B cell (primary cell): Measurements from ENCODE around the gene BCAN. TPM values are rescaled to one million over a fixed set of nuclear protein-coding genes. Genes with fewer than 3 reads are reported as not detected.
A peak's percentile ranks its signal among the peaks of the same experiment; 100 is the strongest.

Experiments used
- ATAC-seq: fragments of 200-7000 bp; cut with Tn5 transposase; one replicate; pipeline ENCODE4 v1.10.0; 2021; ENCODE audit warnings: low read depth, mild to moderate bottlenecking, moderate number of reproducible peaks, moderate library complexity
- CTCF ChIA-PET: fragments of 350-600 bp; sonication (Branson Sonifier 250); formaldehyde crosslinking; loops from one replicate; lab custom pipeline; 2021; ENCODE audit warnings: antibody characterized with exemption, inconsistent platforms; lab: Charles Lee
- POLR2A ChIA-PET: fragments of 350-600 bp; sonication (Branson Sonifier 250); formaldehyde crosslinking; loops from one replicate; lab custom pipeline; 2021; ENCODE audit warnings: antibody characterized with exemption; lab: Charles Lee
- DNase-seq: peaks from one replicate; pipeline ENCODE4 v3.0.0; 2013
- H2AFZ ChIP-seq: 2 replicates; pipeline ENCODE4 v1.6.1; 2012; ENCODE audit warnings: mild to moderate bottlenecking, low read depth, low read length; ENCODE audit not compliant: insufficient read depth, poor library complexity, severe bottlenecking
- H3K27ac ChIP-seq, 2 donors: 1 replicate in 1 of 2; 2 replicates in 1 of 2; pipeline ENCODE4 v1.5.1; 2012 to 2013; ENCODE audit warnings: low read length in 2 of 2, mild to moderate bottlenecking in 2 of 2, moderate library complexity in 1 of 2
- H3K27me3 ChIP-seq, 4 experiments: fragments of 200-600 bp in 1 of 4; sonication (generic) in 1 of 4; replicated peaks in 1 of 4; 1 replicate in 2 of 4; 2 replicates in 2 of 4; pipeline versions ENCODE4 v1.6.1 to v1.7.0; 2013 to 2016; ENCODE audit warnings: low read length in 3 of 4, mild to moderate bottlenecking in 2 of 4, mixed read lengths in 1 of 4, moderate library complexity in 1 of 4; ENCODE audit not compliant: insufficient read depth in 4 of 4, control insufficient read depth in 3 of 4; ENCODE audit errors: control extremely low read depth in 1 of 4
- H3K36me3 ChIP-seq, 2 experiments: replicated peaks in 1 of 2; 1 replicate in 1 of 2; 2 replicates in 1 of 2; pipeline versions ENCODE4 v1.6.1 to v1.7.1; 2013; ENCODE audit warnings: low read length in 1 of 2; ENCODE audit not compliant: insufficient read depth in 2 of 2, control insufficient read depth in 1 of 2; ENCODE audit errors: control extremely low read depth in 1 of 2, extremely low read depth in 1 of 2
- H3K4me1 ChIP-seq, 2 donors: fragments of 200-600 bp in 1 of 2; sonication (generic) in 1 of 2; 1 replicate in 1 of 2; 2 replicates in 1 of 2; pipeline versions ENCODE4 v1.5.1 to v1.6.1; 2013 to 2017; ENCODE audit warnings: low read length in 2 of 2; ENCODE audit not compliant: control insufficient read depth in 2 of 2, insufficient read depth in 2 of 2
- H3K4me2 ChIP-seq: replicated peaks from 2 replicates; pipeline ENCODE3; 2012; ENCODE audit warnings: mild to moderate bottlenecking, low read depth, low read length; ENCODE audit not compliant: poor library complexity, severe bottlenecking
- H3K4me3 ChIP-seq, 5 experiments: fragments of 200-600 bp in 1 of 5; sonication (generic) in 1 of 5; 1 replicate in 3 of 5; 2 replicates in 2 of 5; pipeline versions ENCODE4 v1.5.1 to v1.7.0; 2011 to 2016; ENCODE audit warnings: low read length in 4 of 5, mild to moderate bottlenecking in 4 of 5, low read depth in 2 of 5, control low read depth in 1 of 5, moderate library complexity in 1 of 5; ENCODE audit not compliant: insufficient read depth in 1 of 5; ENCODE audit errors: control extremely low read depth in 1 of 5, extremely low read depth in 1 of 5
- H3K79me2 ChIP-seq: fragments of 200-600 bp; sonication (generic); one replicate; pipeline ENCODE4 v1.6.0; 2016; ENCODE audit warnings: low read length; ENCODE audit not compliant: control insufficient read depth, insufficient read depth
- H3K9ac ChIP-seq: fragments of 200-600 bp; sonication (generic); 2 replicates; pipeline ENCODE4 v1.6.1; 2017; ENCODE audit warnings: mild to moderate bottlenecking, low read length, moderate library complexity
- H3K9me3 ChIP-seq, 3 donors: one replicate each; pipeline versions ENCODE4 v1.6.1 to v1.7.1; 2013; ENCODE audit warnings: low read length in 2 of 3; ENCODE audit not compliant: control insufficient read depth in 2 of 3, insufficient read depth in 1 of 3; ENCODE audit errors: control extremely low read depth in 1 of 3
- H4K20me1 ChIP-seq: 2 replicates; pipeline ENCODE4 v1.6.0; 2012; ENCODE audit warnings: mild to moderate bottlenecking, low read length; ENCODE audit not compliant: insufficient read depth, control insufficient read depth, poor library complexity, severe bottlenecking
- H3K27ac Mint-ChIP-seq: one replicate; pipeline ENCODE4 v1.8.0; 2021; ENCODE audit warnings: mixed read lengths
- H3K27me3 Mint-ChIP-seq: one replicate; pipeline ENCODE4 v1.8.0; 2021; ENCODE audit warnings: mixed read lengths
- H3K4me1 Mint-ChIP-seq: one replicate; pipeline ENCODE4 v1.8.0; 2021; ENCODE audit warnings: mixed read lengths
- H3K4me3 Mint-ChIP-seq: one replicate; pipeline ENCODE4 v1.8.0; 2021; ENCODE audit warnings: mixed read lengths
- H3K9me3 Mint-ChIP-seq: one replicate; pipeline ENCODE4 v1.8.0; 2022; ENCODE audit warnings: mixed read lengths; ENCODE audit not compliant: insufficient read depth
- EZH2 ChIP-seq: IDR thresholded peaks from 2 replicates; pipeline ENCODE4 v1.6.1; 2012; ENCODE audit warnings: borderline replicate concordance, low read depth, mild to moderate bottlenecking, moderate library complexity, low read length; ENCODE audit not compliant: insufficient read depth, poor library complexity, severe bottlenecking
- WGBS: methylation state at CpG from one replicate; pipeline ENCODE4 v1.1.5; 2013; ENCODE audit warnings: missing lambda C conversion rate; ENCODE audit not compliant: insufficient coverage; 5-methylcytosine and 5-hydroxymethylcytosine counted together
- intact Hi-C: fragments of 100-400 bp; cut with micrococcal nuclease; formaldehyde crosslinking; loops from one replicate; pipeline ENCODE4 v1.10.0; 2022
- polyA plus RNA-seq: library from polyadenylated mRNA; depleted of rRNA; stranded (reverse); fragments of >200 nt; gene quantifications from 2 replicates; pipeline ENCODE4 v1.2.3, GENCODE V29; 2012
- total RNA-seq, 2 donors: library from RNA; stranded (reverse); fragments of 120-200 nt in 1 of 2; gene quantifications; 1 replicate in 1 of 2; 2 replicates in 1 of 2; pipeline versions ENCODE4 v1.2.3 to v1.2.4, GENCODE V29; 2013 to 2022
- TF ChIP-seq, protein P1 (sequence below): fragments of 200-600 bp; IDR thresholded peaks from one replicate; pipeline ENCODE4 v1.8.0; 2022; ENCODE audit warnings: antibody characterized with exemption, mild to moderate bottlenecking

The BCAN gene
- total and polyA plus RNA-seq, 2 donors (not counting 1 experiment from before 2014, with no cell fraction given) = not detected

DNA sequence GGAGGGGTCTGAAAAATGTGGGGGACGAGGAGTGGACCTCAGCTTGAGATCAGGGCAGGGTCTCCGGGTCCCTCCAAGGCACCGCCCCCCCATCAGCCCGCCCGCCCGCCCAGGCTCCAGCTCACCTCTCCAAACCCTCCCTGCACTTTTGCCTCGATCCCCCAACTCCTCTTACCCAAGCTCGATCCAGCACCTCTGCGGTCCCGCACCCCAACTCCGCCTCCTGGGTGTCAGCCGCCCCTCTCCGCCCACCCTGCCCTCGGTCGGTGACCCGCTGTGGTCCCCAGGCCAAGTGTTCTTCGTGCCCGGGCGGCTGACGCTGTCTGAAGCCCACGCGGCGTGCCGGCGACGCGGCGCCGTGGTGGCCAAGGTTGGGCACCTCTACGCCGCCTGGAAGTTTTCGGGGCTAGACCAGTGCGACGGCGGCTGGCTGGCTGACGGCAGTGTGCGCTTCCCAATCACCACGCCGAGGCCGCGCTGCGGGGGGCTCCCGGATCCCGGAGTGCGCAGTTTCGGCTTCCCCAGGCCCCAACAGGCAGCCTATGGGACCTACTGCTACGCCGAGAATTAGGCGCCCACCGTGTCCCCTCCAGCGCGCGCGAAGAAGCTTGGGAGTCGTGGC is 17.0 kb upstream of the BCAN start:
- no peaks in the 10 kb centered on the region for H3K36me3 ChIP-seq
- ATAC-seq = peak; percentile 6
- no peak overlapping the region for H3K27ac ChIP-seq
- ChIA-PET POLR2A (no interaction called here), CTCF (interaction anchor here (0.6 to 12.9 kb wide), 28 partner anchors 7 to 861 kb away, joined by 3 to 173 read pairs (median 6); partner anchors contain the start of genes BCAN, CRABP2, NAXE and NES)
- peaks cover 22 to 26% of the 10 kb centered on the region in 2 donors for H3K4me1 ChIP-seq
- H3K79me2 ChIP-seq = no peaks in the 10 kb centered on the region
- peak; percentile 57 for DNase-seq
- intact Hi-C loops = loop anchor here (1.0 to 2.0 kb wide), 2 partner anchors 32 to 266 kb away; no protein-coding TSS in a partner anchor
- peaks cover 0 to 6% (median 4%) of the 10 kb centered on the region in 3 donors for H3K9me3 ChIP-seq
- Mint-ChIP-seq H3K4me1 (peaks cover 15% of the 10 kb centered on the region), H3K4me3 (peak overlapping the region; percentile 77), H3K9me3 (no peaks in the 10 kb centered on the region), H3K27me3 (peaks cover 53% of the 10 kb centered on the region), H3K27ac (no peak overlapping the region)
- no peaks in the 10 kb centered on the region for H4K20me1 ChIP-seq
- H3K27me3 ChIP-seq = peaks cover 2 to 68% (median 30%) of the 10 kb centered on the region in 4 experiments
- H2AFZ ChIP-seq = peak overlapping the region; percentile 71
- H3K4me3 ChIP-seq = peak overlapping the region in 4 of 5 experiments; percentile 19 to 50 (median 47)
- peak overlapping the region; percentile 54 for H3K9ac ChIP-seq
- peak overlapping the region; percentile 83 for H3K4me2 ChIP-seq
- TF ChIP-seq, protein P1, sequence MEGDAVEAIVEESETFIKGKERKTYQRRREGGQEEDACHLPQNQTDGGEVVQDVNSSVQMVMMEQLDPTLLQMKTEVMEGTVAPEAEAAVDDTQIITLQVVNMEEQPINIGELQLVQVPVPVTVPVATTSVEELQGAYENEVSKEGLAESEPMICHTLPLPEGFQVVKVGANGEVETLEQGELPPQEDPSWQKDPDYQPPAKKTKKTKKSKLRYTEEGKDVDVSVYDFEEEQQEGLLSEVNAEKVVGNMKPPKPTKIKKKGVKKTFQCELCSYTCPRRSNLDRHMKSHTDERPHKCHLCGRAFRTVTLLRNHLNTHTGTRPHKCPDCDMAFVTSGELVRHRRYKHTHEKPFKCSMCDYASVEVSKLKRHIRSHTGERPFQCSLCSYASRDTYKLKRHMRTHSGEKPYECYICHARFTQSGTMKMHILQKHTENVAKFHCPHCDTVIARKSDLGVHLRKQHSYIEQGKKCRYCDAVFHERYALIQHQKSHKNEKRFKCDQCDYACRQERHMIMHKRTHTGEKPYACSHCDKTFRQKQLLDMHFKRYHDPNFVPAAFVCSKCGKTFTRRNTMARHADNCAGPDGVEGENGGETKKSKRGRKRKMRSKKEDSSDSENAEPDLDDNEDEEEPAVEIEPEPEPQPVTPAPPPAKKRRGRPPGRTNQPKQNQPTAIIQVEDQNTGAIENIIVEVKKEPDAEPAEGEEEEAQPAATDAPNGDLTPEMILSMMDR = no peak
- TF ChIP-seq EZH2 = no peak
- 5% methylated on average over 49 of the region's 55 CpGs for WGBS
